Activated effector memory CD4-positive, alpha-beta T cell treated with anti-CD3 and anti-CD28 coated beads, Interleukin-2, amount 50 U/mL, for 16 hours (primary cell): ENCODE data around the gene SSR1.
"Not testable (repeated sequence)": the region's sequence is repeated elsewhere in the genome, so short reads cannot be mapped to it uniquely, and the experiment has no call there.

ENCODE experiments used
- DNase-seq: peaks from one replicate; pipeline ENCODE4 v3.0.0-alpha.2; 2020

Gene SSR1

DNA sequence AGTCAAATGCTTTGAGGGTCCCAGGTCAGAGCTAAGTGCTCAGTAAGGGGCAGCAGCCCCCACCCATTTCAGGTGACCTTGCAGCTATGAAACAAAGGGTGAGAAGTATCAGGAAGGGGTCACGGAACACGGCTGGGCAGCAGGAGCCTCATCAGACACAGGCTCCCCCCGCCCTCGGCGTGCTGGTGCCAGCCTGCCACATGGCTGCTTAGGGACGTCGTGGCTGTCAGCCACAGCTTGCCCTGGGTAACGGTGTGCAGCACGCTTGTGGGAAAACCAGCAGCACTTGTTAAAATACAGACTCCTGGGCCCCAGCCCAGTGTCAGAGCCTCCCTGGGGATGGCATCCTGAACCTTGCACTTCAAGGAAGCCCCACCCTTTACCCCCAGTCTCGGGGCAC, 39.3 kb downstream of the SSR1 start:
- DNase-seq = no peak

DNA sequence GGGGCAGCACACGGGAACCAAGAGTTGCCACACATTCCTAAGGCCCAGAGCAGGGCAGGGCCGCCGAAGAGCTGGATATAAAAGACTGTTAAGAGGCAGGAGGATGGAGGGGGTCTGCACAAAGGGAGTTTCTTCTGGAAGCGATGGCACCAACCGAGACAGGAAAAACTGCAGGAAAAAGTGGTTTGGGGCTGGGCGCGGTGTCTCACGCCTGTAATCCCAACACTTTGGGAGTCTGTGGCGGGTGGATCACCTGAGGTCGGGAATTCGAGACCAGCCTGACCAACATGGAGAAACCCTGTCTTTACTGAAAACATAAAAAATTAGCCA, 41.8 kb downstream of the SSR1 start:
- DNase-seq = no peak

GRCh38 chr6:7270320-7271204, 42.4 kb downstream of the SSR1 start:
- no peak for DNase-seq

DNA sequence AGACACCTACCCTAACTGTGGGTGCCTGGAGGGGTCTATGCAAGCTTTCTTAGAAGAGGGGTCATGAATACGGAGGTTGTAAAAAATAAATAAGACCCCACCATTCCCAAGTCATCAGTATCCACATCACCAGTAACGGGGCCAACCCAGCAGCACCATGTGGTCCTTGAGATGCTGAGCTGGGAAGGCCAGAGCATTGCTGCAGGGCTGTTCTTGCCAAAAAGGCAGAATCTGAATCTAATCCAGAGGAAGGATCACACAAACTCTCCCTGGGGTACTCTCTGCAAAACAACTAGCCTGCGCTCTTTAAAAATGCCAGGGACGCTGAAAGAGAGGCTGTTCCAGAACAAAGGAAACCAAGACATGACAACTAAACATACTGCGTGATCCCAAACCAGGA, 43.2 kb downstream of the SSR1 start:
- no peak for DNase-seq

GRCh38 chr6:7268816-7269555, 44.0 kb downstream of the SSR1 start:
- DNase-seq = no peak

- DNase-seq = peak; percentile 53
These were observed 44.6 kb downstream of the SSR1 start for GRCh38 chr6:7268362-7268761.

DNA sequence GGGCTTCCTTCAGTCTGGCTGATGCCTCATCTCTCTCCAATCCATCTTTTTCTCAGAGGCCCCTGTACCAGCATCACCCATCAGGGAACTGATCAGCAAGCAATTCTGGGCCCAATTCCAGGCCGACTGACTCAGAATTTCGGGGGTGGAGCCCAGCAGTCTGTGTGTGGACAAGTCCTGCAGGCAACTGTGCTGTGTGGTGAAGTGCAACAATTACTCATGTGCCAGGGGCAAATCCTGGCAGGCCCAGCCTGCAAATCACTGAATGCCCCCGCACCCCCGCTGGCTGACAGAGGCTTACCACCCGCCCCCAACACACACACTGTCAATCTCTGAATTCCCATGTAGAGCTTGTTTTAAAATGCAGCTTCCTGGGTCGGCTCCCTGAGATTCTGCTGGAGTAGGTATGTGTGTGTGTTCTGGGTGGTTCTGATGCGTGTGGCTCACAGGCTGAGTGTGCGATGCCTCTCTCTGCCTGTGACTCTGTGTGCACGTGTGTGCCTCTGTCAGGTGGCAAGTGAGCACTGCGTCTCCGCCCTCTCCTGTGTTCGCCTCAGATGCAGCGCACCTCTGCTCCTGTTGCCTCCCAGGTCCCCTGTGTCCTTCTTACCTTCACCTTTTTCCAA, 45.4 kb downstream of the SSR1 start:
- peak; percentile 51 for DNase-seq

- DNase-seq = peak; percentile 55
These were observed 45.9 kb downstream of the SSR1 start for GRCh38 chr6:7267071-7267465.

GRCh38 chr6:7265385-7265726, 47.6 kb downstream of the SSR1 start:
- DNase-seq = not testable (repeated sequence)

GRCh38 chr6:7264686-7265384, 48.2 kb downstream of the SSR1 start:
- DNase-seq = peak; percentile 39

- peak; percentile 39 for DNase-seq
These were observed 49.0 kb downstream of the SSR1 start for GRCh38 chr6:7264041-7264440.

DNA sequence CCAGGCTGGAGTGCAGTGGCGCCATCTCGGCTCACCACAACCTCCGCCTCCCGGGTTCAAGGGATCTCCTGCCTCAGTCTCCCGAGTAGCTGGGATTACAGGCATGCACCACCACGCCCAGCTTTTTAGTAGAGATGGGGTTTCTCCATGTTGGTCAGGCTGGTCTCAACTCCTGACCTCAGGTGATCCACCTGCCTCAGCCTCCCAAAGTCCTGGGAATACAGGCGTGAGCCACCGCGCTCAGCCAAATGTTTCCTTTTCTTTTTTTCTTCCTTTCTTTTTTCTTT, 49.5 kb downstream of the SSR1 start:
- peak; percentile 36 for DNase-seq

GRCh38 chr6:7262746-7263518, 50.1 kb downstream of the SSR1 start:
- peak; percentile 53 for DNase-seq

DNA sequence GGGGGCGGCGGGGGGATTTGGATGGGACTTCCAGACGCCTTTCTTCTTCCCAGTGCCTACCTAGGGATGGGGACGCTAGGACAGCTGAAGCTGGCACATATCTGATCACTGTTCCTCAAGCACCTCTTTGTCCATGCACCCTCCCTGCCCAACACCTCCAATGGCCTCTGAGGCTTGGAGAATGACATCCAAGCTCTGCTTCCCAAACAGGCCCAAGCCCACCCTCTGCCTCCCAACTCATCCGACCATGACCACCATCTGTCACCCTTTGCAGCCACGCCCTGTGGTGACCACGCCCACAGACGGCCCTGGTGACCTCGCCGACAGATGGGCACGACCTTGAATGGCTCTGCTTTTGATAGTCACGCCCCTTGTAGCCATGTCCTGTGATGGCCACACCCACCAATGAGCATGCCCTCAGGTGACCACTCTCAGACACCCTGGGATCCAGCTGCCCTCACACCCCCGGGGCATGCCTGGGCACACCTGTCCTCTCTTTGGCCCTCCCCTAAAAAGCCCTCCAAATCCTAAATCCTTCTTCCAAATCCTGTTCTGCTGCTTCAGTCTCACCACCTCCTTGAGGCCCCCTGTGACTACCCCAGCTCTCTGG, 51.0 kb downstream of the SSR1 start:
- DNase-seq = peak; percentile 47

- DNase-seq = peak; percentile 79
These were observed 51.8 kb downstream of the SSR1 start for GRCh38 chr6:7261032-7261841.

DNA sequence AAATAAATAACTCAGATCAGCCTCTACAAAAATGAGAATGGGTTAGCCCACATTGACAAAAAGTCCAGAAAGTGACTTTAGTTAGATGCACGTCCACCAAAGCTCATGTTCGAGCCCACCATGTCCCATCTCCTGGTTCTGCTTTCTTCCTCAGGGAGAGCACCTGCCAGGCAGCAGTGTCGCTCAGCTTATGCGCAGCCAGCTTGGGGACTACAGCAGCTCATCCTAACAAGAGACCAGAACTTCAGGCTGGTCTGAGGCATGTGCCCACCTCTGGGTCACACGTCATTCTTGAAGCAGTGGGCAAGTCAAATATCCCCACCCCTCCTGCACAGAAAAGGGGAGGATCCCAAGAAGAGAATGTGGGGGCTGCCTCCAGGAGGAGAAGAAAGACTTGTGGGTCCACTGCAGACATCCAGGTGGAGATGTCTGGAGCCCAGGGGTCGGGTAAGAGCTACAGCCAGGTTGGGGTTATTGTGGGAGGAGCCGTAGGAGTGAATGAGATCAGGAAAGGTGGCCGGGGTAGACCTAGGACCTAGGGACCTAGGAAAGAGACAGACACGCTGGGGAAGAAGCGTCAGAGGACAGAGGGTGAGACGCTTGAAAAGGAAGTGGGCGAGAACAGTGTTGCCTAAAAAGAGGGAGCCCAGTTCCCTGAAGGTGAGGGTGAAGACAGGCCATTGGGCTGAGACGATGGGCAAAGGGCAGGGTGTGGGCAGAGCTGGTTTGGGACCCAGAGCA, 52.5 kb downstream of the SSR1 start:
- DNase-seq = peak; percentile 44

DNA sequence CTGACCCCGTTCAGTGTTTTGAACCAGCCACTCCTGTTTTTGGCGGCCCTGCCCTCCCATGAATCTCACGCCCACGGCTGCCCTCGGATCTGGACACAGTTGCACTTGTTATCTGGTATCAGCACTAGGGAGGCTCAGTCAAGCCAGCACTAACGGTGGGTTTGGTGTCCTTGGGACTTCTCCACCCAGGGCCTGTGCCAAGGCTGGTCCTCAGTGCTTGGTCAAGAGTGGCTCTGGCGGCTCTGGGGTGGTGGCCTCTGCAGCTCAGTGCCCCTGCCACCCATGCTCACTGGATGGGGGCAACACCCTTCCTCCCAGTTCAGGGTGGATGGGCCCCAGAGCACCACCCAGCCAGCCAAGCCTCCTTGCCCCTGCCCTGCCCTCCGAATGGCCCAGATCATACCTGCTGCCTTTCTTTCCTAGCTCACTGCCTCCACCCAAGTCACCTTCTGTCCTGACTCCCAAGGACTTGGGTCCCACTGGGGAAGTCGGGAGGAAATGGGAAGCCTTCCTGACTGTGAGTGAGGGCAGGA, 54.7 kb downstream of the SSR1 start:
- peak; percentile 52 for DNase-seq

GRCh38 chr6:7257521-7258230, 55.3 kb downstream of the SSR1 start:
- peak; percentile 58 for DNase-seq

GRCh38 chr6:7256785-7257184, 56.2 kb downstream of the SSR1 start:
- peak; percentile 45 for DNase-seq

DNA sequence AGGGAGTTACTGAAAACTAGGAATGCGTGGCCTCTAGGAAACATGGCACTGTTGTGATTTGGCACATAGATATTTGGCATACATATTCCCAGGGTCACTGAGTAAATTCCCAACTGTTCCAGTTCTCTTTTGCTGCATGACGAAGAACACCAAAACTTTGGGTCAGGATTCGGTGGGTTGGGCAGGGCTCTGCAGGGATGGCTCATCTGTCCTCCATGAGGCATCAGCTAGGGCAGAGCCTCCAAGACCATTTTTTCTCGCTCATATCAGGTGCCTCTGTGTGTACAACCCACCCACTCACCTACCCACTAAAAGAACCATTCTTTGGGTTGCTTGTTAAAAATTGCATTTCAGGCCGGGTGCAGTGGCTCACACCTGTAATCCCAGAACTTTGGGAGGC, 57.1 kb downstream of the SSR1 start:
- no peak for DNase-seq
